Measurements from ENCODE around the gene P3H2.
A peak's percentile ranks its signal among the peaks of the same experiment; 100 is the strongest.

P3H2 gene

GRCh38 chr3:189908646-189909045 lies 212.1 kb downstream of the P3H2 start:
- peak; percentile 2 for DNase-seq (ENCODE audit: low read depth)
- TF ChIP-seq CTCF (IDR thresholded peaks at IDR 0.05; ENCODE audit: low read depth, low read length, missing control alignments), result no peak
- no peak overlapping the region for H3K4me3 ChIP-seq (ENCODE audit: low read depth, low read length)
- in situ Hi-C loops (cut with HindIII; ENCODE audit: low sequenced_read_pairs), result no loop called here

- no peak overlapping the region for H3K4me3 ChIP-seq (ENCODE audit: low read depth, low read length)
- no peak for TF ChIP-seq CTCF (IDR thresholded peaks at IDR 0.05; ENCODE audit: low read depth, low read length, missing control alignments)
- in situ Hi-C loops (cut with HindIII; ENCODE audit: low sequenced_read_pairs), result no loop called here
- DNase-seq (ENCODE audit: low read depth), result no peak
Measured at GRCh38 chr3:189907803-189908202, 212.9 kb downstream of the P3H2 start.
